Hippocampal formation (tissue), 2 donors: ENCODE data around the gene LCAT.
"Not testable (repeated sequence)": the region's sequence is repeated elsewhere in the genome, so short reads cannot be mapped to it uniquely, and the experiment has no call there.

Experiments used
- DNase-seq, 2 donors: peaks; one replicate each; lab custom pipeline; 2025; lab: John Stamatoyannopoulos, UW

LCAT gene

GRCh38 chr16:67943619-67944504 lies at the start of gene LCAT:
Gene LCAT, minus strand, starts transcription at chr16:67944120. Its CDS starts 19 bp downstream, at chr16:67944101.
- peak; percentile 70 to 85 for DNase-seq

- DNase-seq = peak; percentile 5 to 39
Observed at GRCh38 chr16:67993207-67994039, 49.5 kb upstream of the LCAT start.

GRCh38 chr16:67992661-67993206 lies 48.8 kb upstream of the LCAT start:
- no peak for DNase-seq

GRCh38 chr16:67990018-67990386 lies 46.1 kb upstream of the LCAT start:
- DNase-seq = no peak

- DNase-seq = no peak
Observed at GRCh38 chr16:67989322-67990017, 45.5 kb upstream of the LCAT start.

- no peak for DNase-seq
Observed at GRCh38 chr16:67988675-67989074, 44.8 kb upstream of the LCAT start.

GRCh38 chr16:67987460-67988160 lies 43.7 kb upstream of the LCAT start:
- DNase-seq = no peak

- DNase-seq = no peak
Observed at GRCh38 chr16:67986949-67987348, 43.0 kb upstream of the LCAT start.

- no peak for DNase-seq
Observed at GRCh38 chr16:67982011-67982696, 38.2 kb upstream of the LCAT start.

GRCh38 chr16:67979955-67980678 lies 36.2 kb upstream of the LCAT start, which contains the start of gene DPEP3:
Gene DPEP3, minus strand, starts transcription at chr16:67980499. Its CDS starts 119 bp downstream, at chr16:67980380.
- DNase-seq = no peak

- no peak for DNase-seq
Observed at GRCh38 chr16:67977469-67978227, 33.7 kb upstream of the LCAT start.

GRCh38 chr16:67977005-67977404 lies 33.1 kb upstream of the LCAT start:
- no peak for DNase-seq

- DNase-seq = no peak
Observed at GRCh38 chr16:67976205-67976604, 32.3 kb upstream of the LCAT start.

- no peak for DNase-seq
Observed at GRCh38 chr16:67975321-67976105, 31.6 kb upstream of the LCAT start.

GRCh38 chr16:67972285-67972684 lies 28.4 kb upstream of the LCAT start:
- DNase-seq = not testable (repeated sequence)

GRCh38 chr16:67971111-67971510 lies 27.2 kb upstream of the LCAT start:
- no peak for DNase-seq

- no peak for DNase-seq
Observed at GRCh38 chr16:67969254-67970039, 25.5 kb upstream of the LCAT start.
